Keratinocyte (primary cell): Measurements from ENCODE around the gene PER2. TPM values are rescaled to one million over a fixed set of nuclear protein-coding genes. Genes with fewer than 3 reads are reported as not detected.

ENCODE experiments used
- DNase-seq: peaks from one replicate; pipeline ENCODE4 v3.0.0-alpha.2; 2011; ENCODE audit warnings: low read depth, missing footprints, low spot score
- FAIRE-seq: peaks from 2 replicates; lab custom pipeline; 2011; peaks lifted over from hg19 to GRCh38; lab: Jason Lieb, UNC
- H2AFZ ChIP-seq: 2 replicates; pipeline ENCODE4 v1.6.0; 2012; ENCODE audit warnings: low read length, control low read depth, inconsistent platforms; ENCODE audit not compliant: control insufficient read depth
- H3K27ac ChIP-seq: 2 replicates; pipeline ENCODE4 v1.5.1; 2011; ENCODE audit warnings: low read length; ENCODE audit not compliant: control insufficient read depth, insufficient read depth
- H3K27me3 ChIP-seq: 3 replicates; pipeline ENCODE4 v1.6.0; 2011; ENCODE audit warnings: low read length; ENCODE audit not compliant: control insufficient read depth, insufficient read depth; ENCODE audit errors: extremely low read depth
- H3K36me3 ChIP-seq, 2 experiments: 2 replicates in 1 of 2; 3 replicates in 1 of 2; pipeline ENCODE4 v1.5.1; 2011; ENCODE audit warnings: low read length in 2 of 2, mild to moderate bottlenecking in 1 of 2; ENCODE audit not compliant: control insufficient read depth in 2 of 2, insufficient read depth in 2 of 2; ENCODE audit errors: extremely low read depth in 1 of 2
- H3K4me1 ChIP-seq: 3 replicates; pipeline ENCODE4 v1.5.1; 2011; ENCODE audit warnings: low read length; ENCODE audit not compliant: control insufficient read depth, insufficient read depth; ENCODE audit errors: extremely low read depth
- H3K4me2 ChIP-seq: 3 replicates; pipeline ENCODE4 v1.6.0; 2011; ENCODE audit warnings: low read depth, low read length; ENCODE audit not compliant: control insufficient read depth, insufficient read depth; ENCODE audit errors: extremely low read depth
- H3K4me3 ChIP-seq, 3 experiments: fragments of 200-600 bp in 1 of 3; sonication (generic) in 1 of 3; 2 replicates in 2 of 3; 3 replicates in 1 of 3; pipeline ENCODE4 v1.5.1; 2011 to 2016; ENCODE audit warnings: low read length in 3 of 3, mild to moderate bottlenecking in 3 of 3, control low read depth in 2 of 3, inconsistent platforms in 1 of 3, low read depth in 1 of 3, mixed read lengths in 1 of 3, mixed run types in 1 of 3, moderate library complexity in 1 of 3; ENCODE audit not compliant: control insufficient read depth in 2 of 3, insufficient read depth in 2 of 3; ENCODE audit errors: extremely low read depth in 1 of 3
- H3K79me2 ChIP-seq: 2 replicates; pipeline ENCODE4 v1.6.0; 2012; ENCODE audit warnings: low read length; ENCODE audit not compliant: control insufficient read depth, insufficient read depth
- H3K9ac ChIP-seq: 3 replicates; pipeline ENCODE4 v1.6.0; 2011; ENCODE audit warnings: low read length; ENCODE audit not compliant: control insufficient read depth, insufficient read depth; ENCODE audit errors: extremely low read depth
- H3K9me1 ChIP-seq: 3 replicates; pipeline ENCODE4 v1.6.0; 2011; ENCODE audit warnings: low read length; ENCODE audit not compliant: control insufficient read depth, insufficient read depth; ENCODE audit errors: extremely low read depth
- H3K9me3 ChIP-seq: 2 replicates; pipeline ENCODE4 v1.5.1; 2012; ENCODE audit warnings: low read depth, low read length; ENCODE audit not compliant: control insufficient read depth
- H4K20me1 ChIP-seq: 3 replicates; pipeline ENCODE4 v1.6.0; 2011; ENCODE audit warnings: low read length; ENCODE audit not compliant: control insufficient read depth, insufficient read depth; ENCODE audit errors: extremely low read depth
- EZH2 ChIP-seq: IDR thresholded peaks from one replicate; pipeline ENCODE4 v1.6.1; 2012; ENCODE audit warnings: inconsistent platforms, mild to moderate bottlenecking, low read length, moderate library complexity
- dilution Hi-C: fragments of 300-500 bp; cut with MboI; formaldehyde crosslinking; loops from one replicate; pipeline ENCODE4 v1.7.0; 2020; ENCODE audit warnings: low sequenced_read_pairs; ENCODE audit not compliant: extremely low pct_ligation_motif_present
- polyA plus RNA-seq, 5 experiments: library from polyadenylated mRNA; depleted of rRNA in 3 of 5; stranded (reverse) in 3 of 5; stranded (forward) in 1 of 5; unstranded in 1 of 5; fragments of >200 nt; gene quantifications; 1 replicate in 1 of 5; 2 replicates in 3 of 5; 3 replicates in 1 of 5; pipeline versions ENCODE4 v1.2.1 to v1.2.3, GENCODE V29; 2011 to 2012; ENCODE audit warnings: missing spikeins in 2 of 5, low read depth in 1 of 5, low replicate concordance in 1 of 5
- TF ChIP-seq, protein P1 (sequence below), 3 experiments: IDR thresholded peaks in 1 of 3; conservative IDR thresholded peaks in 1 of 3; optimal IDR thresholded peaks in 1 of 3; 2 replicates in 2 of 3; 3 replicates in 1 of 3; pipeline versions ENCODE3 to v1.5.1; 2011; ENCODE audit warnings: low read length in 3 of 3, mild to moderate bottlenecking in 3 of 3, moderate library complexity in 2 of 3, control low read depth in 1 of 3, inconsistent platforms in 1 of 3; ENCODE audit not compliant: insufficient read depth in 2 of 3; ENCODE audit errors: extremely low read depth in 1 of 3

PER2 gene
- polyA plus RNA-seq, 1 donor (not counting 4 experiments of a cell fraction or from before 2014, with no cell fraction given): 1.6 TPM

DNA sequence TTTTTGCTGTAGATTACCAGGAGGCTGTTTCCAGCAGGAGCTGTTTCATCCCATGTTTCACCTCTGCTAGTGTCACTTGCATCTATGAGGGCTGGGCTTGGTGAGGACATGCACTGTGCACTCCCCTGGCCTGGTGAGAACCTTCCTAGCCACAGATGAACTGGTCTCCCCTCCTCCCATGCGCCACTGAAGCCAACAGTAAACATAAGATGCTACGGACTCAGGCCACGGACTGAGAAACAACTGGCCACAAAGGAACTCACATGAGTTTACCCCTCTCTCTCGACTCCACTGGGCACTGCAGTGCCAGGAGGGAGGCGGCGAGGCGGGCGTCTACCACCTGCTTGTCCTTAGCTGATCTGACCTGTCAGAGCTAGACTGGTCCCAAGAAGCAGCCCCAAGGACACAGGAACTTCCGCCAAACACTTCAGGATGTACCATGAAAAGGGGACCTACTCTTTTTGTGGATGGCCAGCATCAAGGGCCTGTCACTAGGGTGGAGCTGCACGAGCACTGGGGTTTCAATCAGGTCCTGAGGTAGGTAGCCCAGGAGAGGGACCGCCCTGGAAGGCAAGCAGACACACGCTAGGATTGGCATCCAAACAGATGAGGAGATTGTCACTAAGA lies 25.8 kb downstream of the PER2 start:
- Histone ChIP-seq H3K36me3 (peaks cover 0 to 13% of the 10 kb centered on the region in 2 experiments), H3K4me1 (peaks cover 13% of the 10 kb centered on the region), H2AFZ (no peak overlapping the region), H4K20me1 (no peaks in the 10 kb centered on the region), H3K9ac (no peak overlapping the region), H3K27me3 (no peaks in the 10 kb centered on the region), H3K9me1 (no peaks in the 10 kb centered on the region), H3K4me2 (no peak overlapping the region), H3K4me3 (no peak overlapping the region), H3K27ac (no peak overlapping the region), H3K9me3 (no peaks in the 10 kb centered on the region), H3K79me2 (no peaks in the 10 kb centered on the region)
- dilution Hi-C loops: no loop called here
- TF ChIP-seq, protein P1, sequence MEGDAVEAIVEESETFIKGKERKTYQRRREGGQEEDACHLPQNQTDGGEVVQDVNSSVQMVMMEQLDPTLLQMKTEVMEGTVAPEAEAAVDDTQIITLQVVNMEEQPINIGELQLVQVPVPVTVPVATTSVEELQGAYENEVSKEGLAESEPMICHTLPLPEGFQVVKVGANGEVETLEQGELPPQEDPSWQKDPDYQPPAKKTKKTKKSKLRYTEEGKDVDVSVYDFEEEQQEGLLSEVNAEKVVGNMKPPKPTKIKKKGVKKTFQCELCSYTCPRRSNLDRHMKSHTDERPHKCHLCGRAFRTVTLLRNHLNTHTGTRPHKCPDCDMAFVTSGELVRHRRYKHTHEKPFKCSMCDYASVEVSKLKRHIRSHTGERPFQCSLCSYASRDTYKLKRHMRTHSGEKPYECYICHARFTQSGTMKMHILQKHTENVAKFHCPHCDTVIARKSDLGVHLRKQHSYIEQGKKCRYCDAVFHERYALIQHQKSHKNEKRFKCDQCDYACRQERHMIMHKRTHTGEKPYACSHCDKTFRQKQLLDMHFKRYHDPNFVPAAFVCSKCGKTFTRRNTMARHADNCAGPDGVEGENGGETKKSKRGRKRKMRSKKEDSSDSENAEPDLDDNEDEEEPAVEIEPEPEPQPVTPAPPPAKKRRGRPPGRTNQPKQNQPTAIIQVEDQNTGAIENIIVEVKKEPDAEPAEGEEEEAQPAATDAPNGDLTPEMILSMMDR (optimal IDR thresholded peaks at IDR 0.05 in 1 of 3, IDR thresholded peaks at IDR 0.05 in 1 of 3, conservative IDR thresholded peaks at IDR 0.05 in 1 of 3; ENCODE audit: extremely low read depth in 1 of 3, insufficient read depth in 2 of 3, low read length in 3 of 3): no peak
- no peak for TF ChIP-seq EZH2
- DNase-seq (no peak), FAIRE-seq (no peak)

- Histone ChIP-seq H3K9me1 (no peaks in the 10 kb centered on the region), H3K4me3 (no peak overlapping the region), H3K79me2 (no peaks in the 10 kb centered on the region), H3K4me1 (peaks cover 6% of the 10 kb centered on the region), H3K27me3 (no peaks in the 10 kb centered on the region), H3K27ac (no peak overlapping the region), H3K4me2 (no peak overlapping the region), H3K36me3 (peaks cover 0 to 17% of the 10 kb centered on the region in 2 experiments), H2AFZ (no peak overlapping the region), H4K20me1 (no peaks in the 10 kb centered on the region), H3K9me3 (no peaks in the 10 kb centered on the region), H3K9ac (no peak overlapping the region)
- dilution Hi-C loops: no loop called here
- FAIRE-seq (no peak), DNase-seq (no peak)
- no peak for TF ChIP-seq EZH2
- TF ChIP-seq, protein P1 (optimal IDR thresholded peaks at IDR 0.05 in 1 of 3, IDR thresholded peaks at IDR 0.05 in 1 of 3, conservative IDR thresholded peaks at IDR 0.05 in 1 of 3; ENCODE audit: extremely low read depth in 1 of 3, insufficient read depth in 2 of 3, low read length in 3 of 3): no peak
These were observed 26.6 kb downstream of the PER2 start for GRCh38 chr2:238261718-238262375.
